ENCODE measurements around the gene BABAM1. TPM values are rescaled to one million over a fixed set of nuclear protein-coding genes. Genes with fewer than 3 reads are reported as not detected.

BABAM1 gene
- polyA plus RNA-seq, 3 donors, result 76.9 to 106 (median 90.3) TPM

GRCh38 chr19:17325133-17325532, 57.9 kb downstream of the BABAM1 start:
- no peak overlapping the region for H3K4me3 Mint-ChIP-seq
- Histone ChIP-seq H4K20me1 (ENCODE audit: insufficient read depth, low read length) (peaks cover 46% of the 10 kb centered on the region), H3K36me3 (replicated peaks in 1 of 2; ENCODE audit: control insufficient read depth in 1 of 2, insufficient read depth in 2 of 2, low read length in 2 of 2) (peaks cover 25 to 36% of the 10 kb centered on the region in 2 donors), H3K9me3 (replicated peaks in 1 of 2; ENCODE audit: control insufficient read depth in 1 of 2, insufficient read depth in 1 of 2, low read length in 2 of 2) (peaks cover 0 to 12% of the 10 kb centered on the region in 2 donors), H2AFZ (ENCODE audit: insufficient read depth, low read depth, low read length, poor library complexity, severe bottlenecking) (no peak overlapping the region), H3K27ac (ENCODE audit: low read depth in 1 of 2, low read length in 2 of 2) (no peak overlapping the region), H3K4me3 (replicated peaks in 1 of 3; ENCODE audit: low read depth in 2 of 3, low read length in 3 of 3) (no peak overlapping the region), H3K9ac (ENCODE audit: insufficient read depth, low read length, poor library complexity, severe bottlenecking) (no peak overlapping the region), H3K27me3 (ENCODE audit: control insufficient read depth in 2 of 2, insufficient read depth in 2 of 2, low read length in 2 of 2) (peaks cover 11 to 22% of the 10 kb centered on the region in 2 donors), H3K79me2 (ENCODE audit: insufficient read depth, low read length) (no peaks in the 10 kb centered on the region), H3K4me1 (ENCODE audit: control insufficient read depth in 1 of 2, insufficient read depth in 2 of 2, low read length in 2 of 2) (peaks cover 21 to 28% of the 10 kb centered on the region in 2 donors), H3K4me2 (replicated peaks; ENCODE audit: extremely low read depth, low read length, poor library complexity, severe bottlenecking) (no peak overlapping the region)
- no peak for TF ChIP-seq CTCF (IDR thresholded peaks at IDR 0.05)
- intact Hi-C loops (cut with micrococcal nuclease), result no loop called here
- 98% methylated on average over 16 of the region's 20 CpGs for WGBS (ENCODE audit: insufficient coverage)
- H3K9me3 Mint-ChIP-seq, result peaks cover 0 to 9% (median 3%) of the 10 kb centered on the region in 7 donors
- peaks cover 19% of the 10 kb centered on the region for H3K4me1 Mint-ChIP-seq
- peaks cover 25 to 53% of the 10 kb centered on the region in 2 donors for H3K36me3 Mint-ChIP-seq
- no peak for DNase-seq
- H3K27ac Mint-ChIP-seq, result no peak overlapping the region
- peaks cover 19 to 47% (median 25%) of the 10 kb centered on the region in 3 donors for H3K27me3 Mint-ChIP-seq (ENCODE audit: low read depth in 3 of 3)

GRCh38 chr19:17325881-17326594, 58.8 kb downstream of the BABAM1 start:
- Histone ChIP-seq H3K4me1 (ENCODE audit: control insufficient read depth in 1 of 2, insufficient read depth in 2 of 2, low read length in 2 of 2) (peaks cover 21 to 28% of the 10 kb centered on the region in 2 donors), H3K9me3 (replicated peaks in 1 of 2; ENCODE audit: control insufficient read depth in 1 of 2, insufficient read depth in 1 of 2, low read length in 2 of 2) (peaks cover 0 to 12% of the 10 kb centered on the region in 2 donors), H3K9ac (ENCODE audit: insufficient read depth, low read length, poor library complexity, severe bottlenecking) (no peak overlapping the region), H3K4me2 (replicated peaks; ENCODE audit: extremely low read depth, low read length, poor library complexity, severe bottlenecking) (no peak overlapping the region), H3K27ac (ENCODE audit: low read depth in 1 of 2, low read length in 2 of 2) (no peak overlapping the region), H3K79me2 (ENCODE audit: insufficient read depth, low read length) (no peaks in the 10 kb centered on the region), H4K20me1 (ENCODE audit: insufficient read depth, low read length) (peaks cover 45% of the 10 kb centered on the region), H2AFZ (ENCODE audit: insufficient read depth, low read depth, low read length, poor library complexity, severe bottlenecking) (no peak overlapping the region), H3K27me3 (ENCODE audit: control insufficient read depth in 2 of 2, insufficient read depth in 2 of 2, low read length in 2 of 2) (peaks cover 11 to 31% of the 10 kb centered on the region in 2 donors), H3K36me3 (replicated peaks in 1 of 2; ENCODE audit: control insufficient read depth in 1 of 2, insufficient read depth in 2 of 2, low read length in 2 of 2) (peaks cover 20 to 27% of the 10 kb centered on the region in 2 donors), H3K4me3 (replicated peaks in 1 of 3; ENCODE audit: low read depth in 2 of 3, low read length in 3 of 3) (no peak overlapping the region)
- peaks cover 0 to 9% (median 6%) of the 10 kb centered on the region in 7 donors for H3K9me3 Mint-ChIP-seq
- 98% methylated on average over 10 of the region's 17 CpGs for WGBS (ENCODE audit: insufficient coverage)
- no peak overlapping the region for H3K4me3 Mint-ChIP-seq
- no peak for TF ChIP-seq CTCF (IDR thresholded peaks at IDR 0.05)
- intact Hi-C loops (cut with micrococcal nuclease), result no loop called here
- peaks cover 25 to 53% of the 10 kb centered on the region in 2 donors for H3K36me3 Mint-ChIP-seq
- H3K4me1 Mint-ChIP-seq, result peaks cover 19% of the 10 kb centered on the region
- DNase-seq, result no peak
- H3K27me3 Mint-ChIP-seq (ENCODE audit: low read depth in 3 of 3), result peaks cover 27 to 56% (median 31%) of the 10 kb centered on the region in 3 donors
- H3K27ac Mint-ChIP-seq, result no peak overlapping the region
